Cardiac muscle cell (in vitro differentiated cells and primary cell): ENCODE results near the gene DLG2. TPM values are rescaled to one million over a fixed set of nuclear protein-coding genes. Genes with fewer than 3 reads are reported as not detected.

Source experiments
- DNase-seq, 2 donors: peaks; one replicate each; pipeline versions ENCODE4 v3.0.0 to v3.0.0-alpha.2; 2010 to 2017; ENCODE audit warnings: low read depth in 1 of 2, low spot score in 1 of 2
- H3K27ac ChIP-seq: fragments of 200-600 bp; sonication (generic); 2 replicates; pipeline ENCODE4 v1.5.1; 2016
- H3K27me3 ChIP-seq: fragments of 200-600 bp; sonication (generic); 2 replicates; pipeline ENCODE4 v1.6.0; 2016; ENCODE audit warnings: control low read depth
- H3K36me3 ChIP-seq: fragments of 200-600 bp; sonication (generic); 2 replicates; pipeline ENCODE4 v1.5.1; 2016; ENCODE audit warnings: control low read depth
- H3K4me1 ChIP-seq: fragments of 200-600 bp; sonication (generic); 2 replicates; pipeline ENCODE4 v1.8.1; 2017; ENCODE audit warnings: low read depth, mild to moderate bottlenecking, mixed run types
- H3K4me3 ChIP-seq: fragments of 200-600 bp; sonication (generic); 2 replicates; pipeline ENCODE4 v1.5.1; 2016; ENCODE audit warnings: mild to moderate bottlenecking
- H3K9me3 ChIP-seq: fragments of 200-600 bp; sonication (generic); 2 replicates; pipeline ENCODE4 v1.5.1; 2017; ENCODE audit warnings: low read depth, mild to moderate bottlenecking, control low read depth
- polyA plus RNA-seq: library from polyadenylated mRNA; unstranded; fragments of >200 nt; fragmentation: Nextera tagmentation; extraction: Ambion mirVana; gene quantifications from 2 replicates; pipeline ENCODE4 v1.2.1, GENCODE V29; 2016
- total RNA-seq: library from RNA; depleted of rRNA; stranded (reverse); fragments of >200 nt; gene quantifications from 2 replicates; pipeline ENCODE4 v1.2.3, GENCODE V29; 2016
- TF ChIP-seq, protein P1 (sequence below): IDR thresholded peaks from 2 replicates; pipeline ENCODE4 v1.5.1; 2012; ENCODE audit warnings: low read depth, mild to moderate bottlenecking, low read length

The DLG2 gene
- total and polyA plus RNA-seq, 2 experiments from 2014 or later, result 3.5 to 15.9 TPM

DNA sequence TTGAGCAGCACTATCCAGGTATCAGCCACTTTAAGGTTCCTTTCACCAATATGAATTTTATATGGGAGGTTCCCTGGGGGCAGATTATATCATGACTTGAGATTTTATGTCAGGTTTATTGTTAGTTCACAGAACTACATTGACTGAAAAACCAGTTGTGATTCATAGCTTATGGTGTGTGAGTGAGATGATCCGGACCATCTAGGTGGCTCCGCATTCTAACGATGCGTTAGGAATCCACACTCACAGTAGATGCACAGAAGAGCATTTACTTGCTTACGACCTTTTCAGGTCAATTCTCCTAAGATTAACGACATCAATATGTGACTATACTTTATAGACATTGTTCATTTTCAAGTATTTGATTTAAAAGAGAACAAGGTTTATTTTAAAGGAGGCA lies 1356.7 kb downstream of the DLG2 start:
- no peak for DNase-seq
- Histone ChIP-seq H3K27me3 (no peaks in the 10 kb centered on the region), H3K36me3 (no peaks in the 10 kb centered on the region), H3K27ac (no peak overlapping the region), H3K4me3 (no peak overlapping the region), H3K4me1 (no peaks in the 10 kb centered on the region), H3K9me3 (no peaks in the 10 kb centered on the region)
- TF ChIP-seq, protein P1, sequence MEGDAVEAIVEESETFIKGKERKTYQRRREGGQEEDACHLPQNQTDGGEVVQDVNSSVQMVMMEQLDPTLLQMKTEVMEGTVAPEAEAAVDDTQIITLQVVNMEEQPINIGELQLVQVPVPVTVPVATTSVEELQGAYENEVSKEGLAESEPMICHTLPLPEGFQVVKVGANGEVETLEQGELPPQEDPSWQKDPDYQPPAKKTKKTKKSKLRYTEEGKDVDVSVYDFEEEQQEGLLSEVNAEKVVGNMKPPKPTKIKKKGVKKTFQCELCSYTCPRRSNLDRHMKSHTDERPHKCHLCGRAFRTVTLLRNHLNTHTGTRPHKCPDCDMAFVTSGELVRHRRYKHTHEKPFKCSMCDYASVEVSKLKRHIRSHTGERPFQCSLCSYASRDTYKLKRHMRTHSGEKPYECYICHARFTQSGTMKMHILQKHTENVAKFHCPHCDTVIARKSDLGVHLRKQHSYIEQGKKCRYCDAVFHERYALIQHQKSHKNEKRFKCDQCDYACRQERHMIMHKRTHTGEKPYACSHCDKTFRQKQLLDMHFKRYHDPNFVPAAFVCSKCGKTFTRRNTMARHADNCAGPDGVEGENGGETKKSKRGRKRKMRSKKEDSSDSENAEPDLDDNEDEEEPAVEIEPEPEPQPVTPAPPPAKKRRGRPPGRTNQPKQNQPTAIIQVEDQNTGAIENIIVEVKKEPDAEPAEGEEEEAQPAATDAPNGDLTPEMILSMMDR, result no peak

DNA sequence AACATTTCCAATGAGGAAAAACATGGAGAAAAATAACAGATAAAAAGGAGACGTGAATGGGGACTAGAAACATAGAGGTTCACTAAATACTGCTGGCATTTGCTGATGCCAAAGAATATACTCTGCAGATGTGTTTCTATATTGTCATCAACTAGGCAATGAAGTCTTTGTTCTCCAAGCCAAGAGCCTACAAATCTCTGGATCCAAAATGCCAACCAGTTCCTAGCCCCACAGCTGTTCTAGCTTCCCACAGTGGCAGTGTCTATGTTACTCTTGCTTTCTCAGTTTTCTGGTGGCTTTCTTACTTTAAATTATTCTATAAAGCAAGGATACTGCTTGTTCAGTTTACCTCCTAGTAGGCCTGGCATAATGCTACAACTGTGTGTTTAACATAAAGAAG lies 1363.1 kb downstream of the DLG2 start:
- no peak for DNase-seq
- Histone ChIP-seq H3K27me3 (no peaks in the 10 kb centered on the region), H3K4me1 (no peaks in the 10 kb centered on the region), H3K27ac (no peak overlapping the region), H3K36me3 (no peaks in the 10 kb centered on the region), H3K9me3 (no peaks in the 10 kb centered on the region), H3K4me3 (no peak overlapping the region)
- TF ChIP-seq, protein P1, result no peak

DNA sequence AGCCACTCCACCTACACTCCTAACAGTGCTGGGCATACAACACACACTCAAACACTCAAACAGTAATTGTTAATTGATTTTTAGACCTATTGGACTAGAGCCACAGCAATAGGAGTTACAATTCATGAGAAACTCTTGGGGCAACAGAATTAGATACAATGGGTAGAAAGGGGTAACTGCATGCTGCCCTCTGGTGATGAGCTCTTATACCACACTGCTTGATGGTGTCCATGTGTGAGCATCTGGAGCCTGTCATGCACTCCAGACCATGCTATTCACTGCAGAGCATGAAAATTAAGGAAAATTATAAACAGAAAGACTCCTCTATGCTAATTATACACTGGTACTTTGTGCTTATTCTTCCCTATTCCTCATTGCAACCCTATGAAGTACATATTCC lies 1365.4 kb downstream of the DLG2 start:
- Histone ChIP-seq H3K4me1 (no peaks in the 10 kb centered on the region), H3K36me3 (no peaks in the 10 kb centered on the region), H3K27me3 (no peaks in the 10 kb centered on the region), H3K4me3 (no peak overlapping the region), H3K27ac (no peak overlapping the region), H3K9me3 (no peaks in the 10 kb centered on the region)
- TF ChIP-seq, protein P1, result no peak
- peak in 1 of 2 donors; percentile 12 for DNase-seq

DNA sequence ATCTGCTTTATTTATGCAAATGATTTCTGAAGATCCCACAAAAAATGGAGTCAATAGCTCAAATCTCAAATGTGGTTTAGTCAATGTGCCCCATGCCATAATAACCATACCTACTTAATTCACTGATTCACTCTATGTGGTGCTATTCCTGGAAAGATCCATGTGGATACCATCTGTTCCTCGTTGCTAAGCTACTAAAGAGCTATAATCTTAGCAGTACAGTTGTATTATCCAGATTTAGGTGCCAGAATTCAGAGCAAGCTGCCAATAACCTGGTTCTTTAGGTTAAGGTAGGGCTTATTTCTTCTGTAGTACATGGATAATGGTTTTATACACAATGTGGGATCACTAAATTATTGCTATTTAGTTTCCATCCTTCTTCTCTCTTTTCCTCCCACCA lies 1366.3 kb downstream of the DLG2 start:
- H3K36me3 ChIP-seq, result no peaks in the 10 kb centered on the region
- H3K4me3 ChIP-seq, result no peak overlapping the region
- H3K4me1 ChIP-seq, result no peaks in the 10 kb centered on the region
- TF ChIP-seq, protein P1, result no peak
- no peaks in the 10 kb centered on the region for H3K9me3 ChIP-seq
- no peaks in the 10 kb centered on the region for H3K27me3 ChIP-seq
- no peak for DNase-seq
- no peak overlapping the region for H3K27ac ChIP-seq

DNA sequence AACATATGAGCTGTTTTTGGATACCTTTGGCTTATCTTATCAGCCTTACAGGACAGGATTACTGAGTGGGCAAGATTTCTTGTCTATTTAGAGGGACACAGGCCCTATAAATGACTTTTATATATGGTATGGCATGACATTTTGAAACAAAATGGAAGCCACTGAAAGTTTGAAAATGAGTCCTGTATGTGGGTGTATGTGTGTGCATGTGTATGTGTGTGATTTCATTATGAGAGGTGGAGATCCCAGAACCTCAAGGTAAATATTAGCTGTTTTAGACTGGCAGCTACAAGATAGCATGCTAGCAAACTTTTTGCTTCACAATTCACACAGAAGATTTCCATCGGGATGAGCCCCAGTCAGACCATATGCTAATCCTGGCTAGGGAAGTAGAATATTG lies 1370.5 kb downstream of the DLG2 start:
- Histone ChIP-seq H3K36me3 (no peaks in the 10 kb centered on the region), H3K9me3 (no peaks in the 10 kb centered on the region), H3K27me3 (no peaks in the 10 kb centered on the region), H3K4me3 (no peak overlapping the region), H3K4me1 (no peaks in the 10 kb centered on the region), H3K27ac (no peak overlapping the region)
- TF ChIP-seq, protein P1, result no peak
- DNase-seq, result no peak

DNA sequence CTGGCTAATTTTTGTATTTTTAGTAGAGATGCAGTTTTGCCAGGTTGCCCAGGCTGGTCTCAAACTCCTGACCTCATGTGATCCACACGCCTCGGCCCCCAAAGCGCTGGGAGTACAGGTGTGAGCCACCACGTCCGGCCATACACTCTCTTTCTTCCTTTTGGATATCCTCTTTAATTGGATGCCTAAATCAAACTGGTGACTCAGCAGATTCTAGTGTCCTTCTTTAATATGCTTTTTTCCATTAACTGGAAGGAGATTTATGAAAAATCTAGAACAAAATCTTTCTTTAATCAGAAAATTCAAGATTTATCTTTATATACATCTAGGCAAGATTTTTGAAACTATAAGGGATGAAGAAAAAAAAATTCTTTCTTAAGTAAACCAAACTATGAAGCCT lies 1371.7 kb downstream of the DLG2 start:
- TF ChIP-seq, protein P1, result no peak
- no peak overlapping the region for H3K4me3 ChIP-seq
- no peaks in the 10 kb centered on the region for H3K4me1 ChIP-seq
- no peak for DNase-seq
- H3K27me3 ChIP-seq, result no peaks in the 10 kb centered on the region
- H3K36me3 ChIP-seq, result no peaks in the 10 kb centered on the region
- no peak overlapping the region for H3K27ac ChIP-seq
- H3K9me3 ChIP-seq, result no peaks in the 10 kb centered on the region
